A549 (cell line): ENCODE data around the gene SCO2. TPM values are rescaled to one million over a fixed set of nuclear protein-coding genes. Genes with fewer than 3 reads are reported as not detected.

Experiments used
- ATAC-seq, 2 experiments: fragments of 200-7000 bp in 1 of 2; fragments of >200 bp in 1 of 2; cut with Nextera tagmentation in 1 of 2; cut with Tn5 transposase in 1 of 2; 3 replicates each; pipeline versions ENCODE4 v1.8.0 to v1.9.1; 2018 to 2020; ENCODE audit warnings: mild to moderate bottlenecking in 1 of 2, moderate library complexity in 1 of 2
- CTCF ChIA-PET: fragments of 300-600 bp; sonication (Branson Sonifier 250); formaldehyde crosslinking; extraction: SDS; loops from one replicate; lab custom pipeline; 2021; ENCODE audit warnings: antibody characterized with exemption, inconsistent platforms; lab: Yijun Ruan, JAX
- POLR2A ChIA-PET: fragments of 350-600 bp; formaldehyde crosslinking; extraction: SDS; loops from one replicate; lab custom pipeline; 2021; ENCODE audit warnings: antibody characterized with exemption, inconsistent platforms; lab: Yijun Ruan, JAX
- DNase-seq, 2 experiments: peaks; one replicate each; pipeline versions ENCODE4 v3.0.0 to v3.0.0-alpha.2; 2011 to 2016; ENCODE audit warnings: low read depth in 1 of 2, low spot score in 1 of 2
- FAIRE-seq: peaks from 2 replicates; lab custom pipeline; 2011; peaks lifted over from hg19 to GRCh38; lab: Jason Lieb, UNC
- H3K27ac ChIP-seq, 2 experiments: fragments of >200 bp; sonication (Bioruptor Twin); formaldehyde crosslinking; 3 replicates each; pipeline ENCODE4 v1.5.1; 2016 to 2017
- H3K4me1 ChIP-seq: fragments of >200 bp; sonication (Bioruptor Twin); formaldehyde crosslinking; 3 replicates; pipeline ENCODE4 v1.6.1; 2016
- H3K4me2 ChIP-seq: fragments of >200 bp; sonication (Bioruptor Twin); formaldehyde crosslinking; 3 replicates; pipeline ENCODE4 v1.6.1; 2016
- H3K4me3 ChIP-seq: fragments of >200 bp; sonication (Bioruptor Twin); formaldehyde crosslinking; 3 replicates; pipeline ENCODE4 v1.5.1; 2016
- H3K9me3 ChIP-seq: fragments of >200 bp; sonication (Bioruptor Twin); formaldehyde crosslinking; 3 replicates; pipeline ENCODE4 v1.6.1; 2016
- CBX2 ChIP-seq: fragments of 200-600 bp; sonication (generic); IDR thresholded peaks from 2 replicates; pipeline ENCODE4 v1.6.1; 2016; ENCODE audit warnings: low read depth, mild to moderate bottlenecking, borderline replicate concordance
- CHD2 ChIP-seq: fragments of 150-350 bp; IDR thresholded peaks from 2 replicates; pipeline ENCODE4 v1.6.1; 2014; ENCODE audit warnings: low read length; ENCODE audit not compliant: partially characterized antibody
- EHMT2 ChIP-seq: fragments of 200-600 bp; sonication (generic); IDR thresholded peaks from 2 replicates; pipeline ENCODE4 v1.6.1; 2016; ENCODE audit warnings: antibody characterized with exemption, low read depth, mild to moderate bottlenecking, moderate library complexity
- FOSL2 ChIP-seq, 2 experiments: fragments of 450-650 bp in 1 of 2; fragments of >200 bp in 1 of 2; sonication (Bioruptor Twin) in 1 of 2; formaldehyde crosslinking; IDR thresholded peaks; 2 replicates each; pipeline versions ENCODE4 v1.5.0 to v1.6.1; 2016 to 2020; ENCODE audit warnings: mild to moderate bottlenecking in 1 of 2, moderate library complexity in 1 of 2
- HES2 ChIP-seq: fragments of >200 bp; sonication (Bioruptor Twin); formaldehyde crosslinking; IDR thresholded peaks from 2 replicates; pipeline ENCODE4 v1.6.1; 2016
- HEYL ChIP-seq: fragments of 250-450 bp; sonication (Bioruptor Pico); IDR thresholded peaks from 2 replicates; pipeline ENCODE4 v1.8.0; 2021; ENCODE audit warnings: mild to moderate bottlenecking, moderate library complexity
- HOXB13 ChIP-seq: fragments of 250-450 bp; sonication (Bioruptor Pico); IDR thresholded peaks from 2 replicates; pipeline ENCODE4 v1.5.0; 2020; ENCODE audit warnings: low read depth, mild to moderate bottlenecking, moderate library complexity
- MAX ChIP-seq: IDR thresholded peaks from 2 replicates; pipeline ENCODE4 v1.6.1; 2012
- MAZ ChIP-seq: fragments of 150-350 bp; IDR thresholded peaks from 2 replicates; pipeline ENCODE4 v1.6.1; 2014; ENCODE audit warnings: antibody characterized with exemption, low read depth, low read length, borderline replicate concordance
- MYC ChIP-seq: IDR thresholded peaks from 2 replicates; pipeline ENCODE4 v1.6.1; 2012; ENCODE audit warnings: mild to moderate bottlenecking, inconsistent platforms, low read length, improper control_type of control experiment, borderline replicate concordance
- NFE2L2 ChIP-seq: fragments of 150-350 bp; conservative IDR thresholded peaks from 2 replicates; pipeline ENCODE4 v1.6.1; 2014; ENCODE audit warnings: low read length
- NPAS2 ChIP-seq: fragments of 250-450 bp; sonication (Bioruptor Pico); IDR thresholded peaks from 2 replicates; pipeline ENCODE4 v1.8.0; 2022; ENCODE audit warnings: mild to moderate bottlenecking, moderate library complexity, borderline replicate concordance
- NR3C1 ChIP-seq: fragments of >200 bp; sonication (Bioruptor Twin); formaldehyde crosslinking; IDR thresholded peaks from 3 replicates; pipeline ENCODE4 v1.6.1; 2017
- PHF8 ChIP-seq: fragments of 200-600 bp; sonication (generic); IDR thresholded peaks from 2 replicates; pipeline ENCODE4 v1.6.1; 2016; ENCODE audit warnings: low read depth, mild to moderate bottlenecking, antibody characterized with exemption, moderate library complexity, borderline replicate concordance
- RAD21 ChIP-seq, 2 experiments: fragments of >200 bp in 1 of 2; sonication (Bioruptor Twin) in 1 of 2; formaldehyde crosslinking in 1 of 2; IDR thresholded peaks in 1 of 2; conservative IDR thresholded peaks in 1 of 2; 2 replicates in 1 of 2; 3 replicates in 1 of 2; pipeline ENCODE4 v1.6.1; 2012 to 2018; ENCODE audit warnings: inconsistent platforms in 1 of 2
- RARB ChIP-seq: fragments of 250-450 bp; sonication (Bioruptor Pico); IDR thresholded peaks from 2 replicates; pipeline ENCODE4 v1.8.0; 2021; ENCODE audit warnings: mild to moderate bottlenecking, moderate library complexity
- RNF2 ChIP-seq: fragments of 200-600 bp; sonication (generic); IDR thresholded peaks from 2 replicates; pipeline ENCODE4 v1.6.1; 2016; ENCODE audit warnings: low read depth, mild to moderate bottlenecking, antibody characterized with exemption, moderate library complexity, borderline replicate concordance
- ZNF302 ChIP-seq: fragments of 250-450 bp; sonication (Bioruptor Pico); IDR thresholded peaks from 2 replicates; pipeline ENCODE4 v1.9.0; 2021; ENCODE audit warnings: inconsistent platforms, mild to moderate bottlenecking, moderate library complexity
- ZSCAN20 ChIP-seq: fragments of 250-450 bp; sonication (Bioruptor Pico); IDR thresholded peaks from 2 replicates; pipeline ENCODE4 v1.8.0; 2022; ENCODE audit warnings: mild to moderate bottlenecking, moderate library complexity
- WGBS: methylation state at CpG from one replicate; pipeline ENCODE4 v1.1.6; 2017; ENCODE audit errors: missing lambda C conversion rate; 5-methylcytosine and 5-hydroxymethylcytosine counted together
- polyA plus RNA-seq, 4 experiments: library from polyadenylated mRNA; depleted of rRNA in 3 of 4; stranded (reverse); fragments of >200 nt; fragmentation: RNase III in 1 of 4; extraction: RNeasy Plus Mini Kit Qiagen cat#74134 plus additional on column Dnase treatment in 1 of 4; gene quantifications; 2 replicates in 3 of 4; 3 replicates in 1 of 4; pipeline ENCODE4 v1.2.3, GENCODE V29; 2011 to 2017
- TF ChIP-seq, protein P1 (sequence below): fragments of 150-350 bp; IDR thresholded peaks from 2 replicates; pipeline ENCODE4 v1.6.1; 2014; ENCODE audit warnings: low read depth, mild to moderate bottlenecking, low read length

The SCO2 gene
- polyA plus RNA-seq, 2 of the 4 experiments (the other 2 are of a cell fraction), result 0.37 to 1.7 TPM

- Histone ChIP-seq H3K4me1 (peaks cover 8% of the 10 kb centered on the region), H3K9me3 (no peaks in the 10 kb centered on the region), H3K27ac (no peak overlapping the region), H3K4me2 (no peak overlapping the region)
- ChIA-PET POLR2A (interaction anchor here (0.9 kb wide), 1 partner anchor 21 kb away, joined by 3 read pairs; the partner anchor contains the start of gene TYMP), CTCF (interaction anchor here (0.9 to 2.9 kb wide), 4 partner anchors 10 to 25 kb away, joined by 3 to 13 read pairs (median 5); partner anchors contain the start of genes SCO2 and SYCE3)
- DNase-seq, result no peak
- ATAC-seq, result no peak
- FAIRE-seq, result no peak
- TF ChIP-seq ZSCAN20 (CRISPR knock-in tag) (no peak), MAX (no peak), RNF2 (no peak)
- TF ChIP-seq, all 56 proteins: peak for 0
- H3K4me3 ChIP-seq, result no peak overlapping the region
- WGBS, result 76% methylated on average over 7 of the region's 8 CpGs
Observed at GRCh38 chr22:50550395-50550794, 25.0 kb upstream of the SCO2 start.

DNA sequence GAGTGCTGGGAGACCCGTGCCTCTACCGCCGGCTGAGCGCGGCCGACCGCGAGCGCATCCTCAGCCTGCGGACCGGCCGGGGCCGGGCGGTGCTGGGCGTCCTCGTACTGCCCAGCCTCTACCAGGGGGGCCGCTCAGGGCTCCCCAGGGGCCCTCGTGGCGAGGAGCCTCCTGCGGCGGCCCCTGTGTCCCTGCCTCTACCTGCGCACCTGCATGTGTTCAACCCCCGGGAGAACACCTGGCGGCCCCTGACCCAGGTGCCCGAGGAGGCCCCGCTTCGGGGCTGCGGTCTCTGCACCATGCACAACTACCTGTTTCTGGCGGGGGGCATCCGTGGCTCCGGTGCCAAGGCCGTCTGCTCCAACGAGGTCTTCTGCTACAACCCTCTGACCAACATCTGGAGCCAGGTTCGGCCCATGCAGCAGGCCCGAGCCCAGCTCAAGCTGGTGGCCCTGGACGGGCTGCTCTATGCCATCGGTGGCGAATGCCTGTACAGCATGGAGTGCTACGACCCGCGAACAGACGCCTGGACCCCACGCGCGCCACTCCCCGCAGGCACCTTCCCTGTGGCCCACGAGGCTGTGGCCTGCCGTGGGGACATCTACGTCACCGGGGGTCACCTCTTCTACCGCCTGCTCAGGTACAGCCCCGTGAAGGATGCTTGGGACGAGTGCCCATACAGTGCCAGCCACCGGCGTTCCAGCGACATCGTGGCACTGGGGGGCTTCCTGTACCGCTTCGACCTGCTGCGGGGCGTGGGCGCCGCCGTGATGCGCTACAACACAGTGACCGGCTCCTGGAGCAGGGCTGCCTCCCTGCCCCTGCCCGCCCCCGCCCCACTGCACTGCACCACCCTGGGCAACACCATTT lies 23.8 kb upstream of the SCO2 start:
- Histone ChIP-seq H3K4me3 (no peak overlapping the region), H3K9me3 (no peaks in the 10 kb centered on the region), H3K27ac (no peak overlapping the region), H3K4me1 (peaks cover 20% of the 10 kb centered on the region), H3K4me2 (no peak overlapping the region)
- FAIRE-seq (no peak), ATAC-seq (no peak), DNase-seq (no peak)
- POLR2A ChIA-PET, result interaction anchor here (0.9 kb wide), 1 partner anchor 19 kb away, joined by 3 read pairs; the partner anchor contains the start of gene TYMP
- CTCF ChIA-PET, result interaction anchor here (2.9 kb wide), 1 partner anchor 14 kb away, joined by 13 read pairs; the partner anchor contains the start of gene SYCE3
- WGBS, result 84% methylated on average over 19 of the region's 68 CpGs
- no peak for TF ChIP-seq EHMT2
- TF ChIP-seq CBX2, result no peak
- no peak for TF ChIP-seq NFE2L2
- no peak for TF ChIP-seq RARB
- no peak for TF ChIP-seq FOSL2 (IDR thresholded peaks at IDR 0.05)
- TF ChIP-seq FOSL2 (CRISPR knock-in tag; IDR thresholded peaks at IDR 0.05), result no peak
- TF ChIP-seq HEYL (CRISPR knock-in tag), result no peak
- TF ChIP-seq HES2, result no peak
- no peak for TF ChIP-seq HOXB13
- TF ChIP-seq PHF8, result no peak
- no peak for TF ChIP-seq ZNF302 (CRISPR knock-in tag)
- no peak for TF ChIP-seq NR3C1
- TF ChIP-seq CHD2, result no peak
- no peak for TF ChIP-seq RNF2
- no peak for TF ChIP-seq MAX
- no peak for TF ChIP-seq RAD21 (conservative IDR thresholded peaks at IDR 0.05 in 1 of 2, IDR thresholded peaks at IDR 0.05 in 1 of 2)
- TF ChIP-seq, protein P1, sequence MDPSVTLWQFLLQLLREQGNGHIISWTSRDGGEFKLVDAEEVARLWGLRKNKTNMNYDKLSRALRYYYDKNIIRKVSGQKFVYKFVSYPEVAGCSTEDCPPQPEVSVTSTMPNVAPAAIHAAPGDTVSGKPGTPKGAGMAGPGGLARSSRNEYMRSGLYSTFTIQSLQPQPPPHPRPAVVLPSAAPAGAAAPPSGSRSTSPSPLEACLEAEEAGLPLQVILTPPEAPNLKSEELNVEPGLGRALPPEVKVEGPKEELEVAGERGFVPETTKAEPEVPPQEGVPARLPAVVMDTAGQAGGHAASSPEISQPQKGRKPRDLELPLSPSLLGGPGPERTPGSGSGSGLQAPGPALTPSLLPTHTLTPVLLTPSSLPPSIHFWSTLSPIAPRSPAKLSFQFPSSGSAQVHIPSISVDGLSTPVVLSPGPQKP, result no peak

DNA sequence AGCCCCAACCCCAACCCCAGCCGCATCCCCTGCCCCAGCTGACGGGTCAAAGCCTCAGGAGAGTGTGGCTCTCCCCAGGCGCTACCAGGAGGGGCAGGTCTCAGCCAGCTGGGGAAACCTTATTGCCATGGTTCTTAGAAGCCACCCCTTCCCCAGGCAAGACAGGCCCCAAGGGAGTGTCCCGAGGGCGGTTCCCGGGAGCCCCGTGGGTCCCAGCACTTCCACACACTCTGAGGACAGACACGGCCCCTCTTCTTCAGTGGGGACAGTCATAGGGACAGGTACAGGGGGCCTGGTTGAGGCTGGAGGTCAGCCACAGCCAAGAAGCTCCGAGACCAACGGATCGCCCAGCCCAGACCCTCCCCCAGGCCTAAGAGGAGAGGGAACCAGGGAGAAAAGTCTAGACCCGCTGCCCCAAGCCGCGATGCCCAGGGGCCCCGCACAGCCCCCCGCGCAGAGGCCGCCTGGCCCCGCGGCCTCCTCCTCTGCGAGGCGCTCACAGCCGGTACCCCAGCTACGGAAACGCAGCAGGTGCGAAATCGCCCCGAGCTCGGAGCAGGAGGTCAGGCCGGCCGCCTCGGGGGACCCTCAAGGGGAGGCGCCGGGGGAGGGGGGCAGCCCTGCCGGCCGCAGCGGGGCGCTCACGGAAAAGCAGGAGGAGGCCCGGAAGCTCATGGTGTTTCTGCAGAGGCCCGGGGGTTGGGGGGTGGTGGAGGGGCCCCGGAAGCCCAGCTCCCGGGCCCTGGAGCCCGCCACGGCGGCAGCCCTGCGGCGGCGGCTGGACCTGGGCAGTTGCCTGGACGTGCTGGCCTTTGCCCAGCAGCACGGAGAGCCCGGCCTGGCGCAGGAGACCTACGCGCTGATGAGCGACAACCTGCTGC lies 22.9 kb upstream of the SCO2 start:
- no peak for TF ChIP-seq NPAS2
- TF ChIP-seq MYC, result no peak
- no peak for TF ChIP-seq ZNF302 (CRISPR knock-in tag)
- no peak for TF ChIP-seq MAZ
- no peak for TF ChIP-seq MAX
- peaks cover 26% of the 10 kb centered on the region for H3K4me1 ChIP-seq
- H3K27ac ChIP-seq, result no peak overlapping the region
- H3K4me3 ChIP-seq, result no peak overlapping the region
- DNase-seq, result no peak
- no peak overlapping the region for H3K4me2 ChIP-seq
- no peak for ATAC-seq
- CTCF ChIA-PET, result interaction anchor here (1.0 to 1.8 kb wide), 3 partner anchors 15 to 72 kb away, joined by 3 to 9 read pairs (median 4); partner anchors contain the start of gene SYCE3
- no peak for FAIRE-seq
- POLR2A ChIA-PET, result no interaction called here
- WGBS, result 30% methylated on average over 2 of the region's 56 CpGs
- no peaks in the 10 kb centered on the region for H3K9me3 ChIP-seq
